GM21723 (cell line): Measurements from ENCODE around the gene OR9Q1.

Source experiments
- ATAC-seq: cut with Tn5 transposase; IDR thresholded peaks from one replicate; pipeline ENCODE4 v1.9.1; 2021; ENCODE audit warnings: mild to moderate bottlenecking, moderate library complexity; ENCODE audit not compliant: unreplicated experiment

Gene OR9Q1

GRCh38 chr11:58028687-58029411 is 5.2 kb downstream of the OR9Q1 start:
- ATAC-seq, result no peak

- no peak for ATAC-seq
Observed at GRCh38 chr11:58030653-58031052, 7.0 kb downstream of the OR9Q1 start, which contains the start of gene OR6Q1. OR6Q1 (plus strand) TSS chr11:58030953; CDS start chr11:58030953, 0 bp downstream.

DNA sequence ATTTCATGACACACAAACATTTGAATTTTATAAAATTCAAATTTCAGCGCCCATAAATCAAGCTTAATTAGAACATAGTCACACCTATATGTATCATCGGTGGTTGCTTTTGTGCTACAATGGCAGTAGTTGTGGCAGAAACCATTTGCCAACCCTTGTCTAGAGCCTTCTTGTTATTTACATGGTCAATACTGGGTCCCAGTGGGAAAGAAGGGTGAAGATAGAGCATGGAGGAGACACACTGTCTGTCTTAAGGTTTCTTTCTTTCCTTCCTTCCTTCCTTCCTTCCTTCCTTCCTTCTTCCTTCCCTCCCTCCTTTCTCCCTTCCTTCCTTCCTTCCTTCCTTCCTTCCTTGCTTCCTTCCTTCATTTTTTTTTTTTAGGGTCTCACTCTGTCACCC is 10.8 kb downstream of the OR9Q1 start:
- no peak for ATAC-seq

GRCh38 chr11:58039589-58039988 is 15.9 kb downstream of the OR9Q1 start:
- no peak for ATAC-seq

GRCh38 chr11:58043379-58043778 is 19.7 kb downstream of the OR9Q1 start:
- no peak for ATAC-seq

GRCh38 chr11:58046231-58046630 is 22.6 kb downstream of the OR9Q1 start:
- no peak for ATAC-seq

GRCh38 chr11:58047818-58048217 is 24.1 kb downstream of the OR9Q1 start:
- ATAC-seq, result no peak

DNA sequence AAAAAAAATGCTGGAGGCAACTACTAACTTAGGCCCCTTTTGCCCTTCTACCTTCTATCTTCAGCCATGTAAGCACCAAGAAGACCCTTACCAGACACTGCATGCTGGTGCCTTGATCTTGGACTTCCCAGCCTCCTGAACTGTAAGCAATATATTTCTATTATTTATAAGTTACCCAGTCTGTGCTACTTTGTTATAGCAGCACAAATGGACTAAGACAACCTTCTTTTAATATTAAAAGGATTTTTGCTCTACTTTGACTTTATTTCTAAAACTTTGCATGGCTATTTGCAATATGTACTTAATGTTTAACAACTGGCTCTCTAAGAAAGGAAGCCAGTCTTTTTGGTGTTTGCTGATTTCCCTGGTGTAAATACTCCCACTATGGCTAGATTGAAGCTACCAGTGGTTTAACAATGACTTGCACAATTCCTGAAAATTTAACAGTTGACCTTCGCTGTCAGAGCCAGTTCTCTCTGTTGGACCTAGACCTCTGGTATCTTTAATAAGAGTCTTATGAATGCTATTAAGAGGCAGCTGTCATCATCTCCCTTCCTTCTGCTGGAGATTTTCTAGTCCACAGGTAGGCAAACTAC is 32.2 kb downstream of the OR9Q1 start:
- no peak for ATAC-seq

GRCh38 chr11:58057481-58057880 is 33.8 kb downstream of the OR9Q1 start:
- no peak for ATAC-seq

- no peak for ATAC-seq
Observed at GRCh38 chr11:58058276-58059006, 34.8 kb downstream of the OR9Q1 start.

- ATAC-seq, result no peak
Observed at GRCh38 chr11:58059007-58059350, 35.3 kb downstream of the OR9Q1 start.

DNA sequence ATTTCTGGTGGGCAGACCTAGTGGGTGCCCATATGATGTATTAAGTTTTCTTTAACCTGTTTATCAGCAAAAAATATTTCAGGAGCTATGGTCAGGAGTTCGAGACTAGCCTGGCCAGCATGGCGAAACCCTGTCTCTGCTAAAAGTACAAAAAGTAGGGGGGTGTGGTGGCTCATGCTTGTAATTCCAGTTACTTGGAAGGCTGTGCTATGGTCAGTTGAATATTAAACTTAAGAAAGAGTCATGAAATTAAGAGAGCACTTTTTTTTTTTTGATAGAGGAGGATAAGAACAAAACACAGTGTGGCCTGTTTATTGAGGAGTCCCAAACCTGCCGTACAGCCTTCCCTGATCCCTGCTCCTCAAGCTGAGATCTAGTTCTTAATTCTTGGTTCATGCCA is 36.9 kb downstream of the OR9Q1 start:
- no peak for ATAC-seq

DNA sequence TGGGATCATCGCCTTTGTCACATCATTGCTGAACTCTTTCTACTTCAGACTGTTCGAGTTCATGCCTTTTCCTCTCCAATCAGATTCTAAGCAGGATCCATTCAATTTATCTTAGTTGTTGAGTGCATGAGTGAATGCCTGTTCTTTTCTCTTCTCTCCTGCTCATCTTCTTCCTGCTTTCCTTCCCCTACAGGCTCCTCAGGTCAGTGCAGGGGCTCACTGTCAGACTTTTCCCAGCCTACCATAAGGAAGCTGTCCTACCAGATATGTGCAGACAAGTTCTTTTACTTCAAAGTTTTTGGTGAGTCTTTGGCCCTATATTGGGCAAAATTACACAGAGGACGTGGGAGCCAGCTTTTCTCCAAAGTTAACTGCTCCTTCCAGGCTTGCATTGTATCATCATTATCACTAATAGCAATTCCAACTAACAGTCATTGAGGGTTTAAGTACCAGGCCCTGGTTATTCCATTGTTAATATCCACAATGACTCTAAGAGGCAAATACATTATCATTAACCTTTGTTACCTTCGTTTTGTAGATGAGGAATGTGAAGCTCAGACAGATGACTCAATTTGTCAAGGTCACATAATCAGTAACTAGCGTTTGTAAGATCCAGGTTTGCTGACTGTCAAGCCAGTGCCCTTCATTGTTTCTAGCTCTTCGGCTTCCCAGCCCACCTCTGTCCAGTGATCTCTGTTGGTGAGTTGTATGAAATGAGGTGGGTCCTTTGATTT is 37.4 kb downstream of the OR9Q1 start:
- ATAC-seq, result no peak

GRCh38 chr11:58061813-58062212 is 38.1 kb downstream of the OR9Q1 start:
- ATAC-seq, result no peak

- no peak for ATAC-seq
Observed at GRCh38 chr11:58067685-58068084, 44.0 kb downstream of the OR9Q1 start.

DNA sequence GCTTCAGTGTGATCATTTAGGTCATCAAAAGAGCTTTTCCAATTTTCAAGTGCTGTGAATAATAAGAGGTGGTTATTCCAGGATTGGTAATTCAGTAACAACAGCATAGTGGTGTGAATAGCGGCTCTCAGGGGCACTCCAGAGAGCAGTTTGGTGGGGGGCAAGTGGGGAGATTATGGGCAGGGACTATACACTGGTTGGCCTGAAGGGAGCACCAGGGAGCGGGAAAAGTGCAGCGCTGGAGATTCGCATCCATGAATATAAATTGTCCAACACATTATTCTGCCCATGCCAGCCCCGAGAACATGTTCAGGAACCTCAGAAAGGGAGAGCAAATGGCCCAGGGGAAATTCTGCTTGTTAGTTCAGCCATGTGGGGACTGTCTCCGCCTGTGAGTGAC is 45.0 kb downstream of the OR9Q1 start:
- no peak for ATAC-seq

GRCh38 chr11:58070585-58070984 is 46.9 kb downstream of the OR9Q1 start:
- ATAC-seq, result no peak

GRCh38 chr11:58075781-58076180 is 52.1 kb downstream of the OR9Q1 start:
- no peak for ATAC-seq

DNA sequence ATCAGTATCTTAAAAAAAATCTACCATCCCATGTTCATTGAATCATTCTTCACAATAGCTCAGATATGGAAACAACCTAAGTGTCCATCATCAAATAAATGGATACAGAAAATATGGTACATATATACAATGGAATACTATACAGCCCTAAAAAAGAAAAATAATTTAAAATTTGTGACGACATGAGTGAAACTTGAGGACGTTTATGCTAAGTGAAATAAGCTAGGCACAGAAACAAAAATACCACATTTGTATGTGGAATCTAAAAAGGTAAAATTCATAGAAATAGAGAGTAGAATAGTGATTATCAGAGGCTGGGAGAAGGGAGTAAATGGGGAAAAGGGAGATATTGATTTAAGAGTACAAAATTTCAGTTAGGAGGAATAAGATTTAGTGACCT is 62.8 kb downstream of the OR9Q1 start:
- ATAC-seq, result no peak

GRCh38 chr11:58097437-58097836 is 73.8 kb downstream of the OR9Q1 start:
- no peak for ATAC-seq

- no peak for ATAC-seq
Observed at GRCh38 chr11:58121096-58121495, 97.4 kb downstream of the OR9Q1 start.
